Keratinocyte (primary cell): ENCODE measurements around the gene ALOX5AP.

Source experiments
- CTCF ChIP-seq, 3 experiments: IDR thresholded peaks in 1 of 3; conservative IDR thresholded peaks in 1 of 3; optimal IDR thresholded peaks in 1 of 3; 2 replicates in 2 of 3; 3 replicates in 1 of 3; pipeline versions ENCODE3 to v1.5.1; 2011; ENCODE audit warnings: low read length in 3 of 3, mild to moderate bottlenecking in 3 of 3, moderate library complexity in 2 of 3, control low read depth in 1 of 3, inconsistent platforms in 1 of 3; ENCODE audit not compliant: insufficient read depth in 2 of 3; ENCODE audit errors: extremely low read depth in 1 of 3
- EZH2 ChIP-seq: IDR thresholded peaks from one replicate; pipeline ENCODE4 v1.6.1; 2012; ENCODE audit warnings: inconsistent platforms, mild to moderate bottlenecking, low read length, moderate library complexity

- TF ChIP-seq CTCF (optimal IDR thresholded peaks at IDR 0.05 in 1 of 3, IDR thresholded peaks at IDR 0.05 in 1 of 3, conservative IDR thresholded peaks at IDR 0.05 in 1 of 3; ENCODE audit: extremely low read depth in 1 of 3, insufficient read depth in 2 of 3, low read length in 3 of 3) (no peak), EZH2 (no peak)
Observed at GRCh38 chr13:30779608-30780007, 44.3 kb downstream of the ALOX5AP start.
